Colon (tissue), 2 donors: Measurements from ENCODE around the gene CHD2.
"Not testable (repeated sequence)": the region's sequence is repeated elsewhere in the genome, so short reads cannot be mapped to it uniquely, and the experiment has no call there.

Source experiments
- FAIRE-seq: peaks from 2 replicates; lab custom pipeline; 2012; peaks lifted over from hg19 to GRCh38; lab: Jason Lieb, UNC
- donor health status: control.
- donor health status: control.

The CHD2 gene

GRCh38 chr15:93035953-93036810, 136.1 kb downstream of the CHD2 start:
- FAIRE-seq, result no peak

GRCh38 chr15:93036951-93037819, 137.1 kb downstream of the CHD2 start:
- no peak for FAIRE-seq

GRCh38 chr15:93037820-93038705, 137.9 kb downstream of the CHD2 start:
- no peak for FAIRE-seq

- FAIRE-seq, result not testable (repeated sequence)
These were observed 139.6 kb downstream of the CHD2 start for GRCh38 chr15:93039562-93040287.

GRCh38 chr15:93040288-93041158, 140.4 kb downstream of the CHD2 start:
- no peak for FAIRE-seq

- FAIRE-seq, result no peak
These were observed 141.0 kb downstream of the CHD2 start for GRCh38 chr15:93041159-93041547.

DNA sequence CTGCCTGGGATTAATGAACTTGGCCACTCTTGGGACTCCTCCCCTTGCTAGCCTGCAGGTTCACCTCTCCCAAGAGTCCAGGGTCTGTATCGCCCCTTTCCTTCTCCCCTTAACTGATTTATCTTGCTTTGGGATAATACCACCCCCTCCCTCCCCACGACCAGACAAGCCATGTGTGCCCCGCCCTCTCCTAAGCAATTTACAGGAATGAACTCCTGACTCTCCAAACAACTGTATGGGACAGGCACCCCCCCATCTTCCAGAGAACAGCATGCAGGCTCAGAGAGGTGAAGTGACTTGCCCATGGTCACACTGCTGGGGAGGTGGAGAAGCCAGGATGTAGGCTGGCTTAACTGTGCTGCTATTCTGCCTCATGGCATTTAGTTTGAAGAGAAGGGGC, 142.1 kb downstream of the CHD2 start:
- FAIRE-seq, result no peak

- FAIRE-seq, result no peak
These were observed 142.7 kb downstream of the CHD2 start for GRCh38 chr15:93042691-93043378.

DNA sequence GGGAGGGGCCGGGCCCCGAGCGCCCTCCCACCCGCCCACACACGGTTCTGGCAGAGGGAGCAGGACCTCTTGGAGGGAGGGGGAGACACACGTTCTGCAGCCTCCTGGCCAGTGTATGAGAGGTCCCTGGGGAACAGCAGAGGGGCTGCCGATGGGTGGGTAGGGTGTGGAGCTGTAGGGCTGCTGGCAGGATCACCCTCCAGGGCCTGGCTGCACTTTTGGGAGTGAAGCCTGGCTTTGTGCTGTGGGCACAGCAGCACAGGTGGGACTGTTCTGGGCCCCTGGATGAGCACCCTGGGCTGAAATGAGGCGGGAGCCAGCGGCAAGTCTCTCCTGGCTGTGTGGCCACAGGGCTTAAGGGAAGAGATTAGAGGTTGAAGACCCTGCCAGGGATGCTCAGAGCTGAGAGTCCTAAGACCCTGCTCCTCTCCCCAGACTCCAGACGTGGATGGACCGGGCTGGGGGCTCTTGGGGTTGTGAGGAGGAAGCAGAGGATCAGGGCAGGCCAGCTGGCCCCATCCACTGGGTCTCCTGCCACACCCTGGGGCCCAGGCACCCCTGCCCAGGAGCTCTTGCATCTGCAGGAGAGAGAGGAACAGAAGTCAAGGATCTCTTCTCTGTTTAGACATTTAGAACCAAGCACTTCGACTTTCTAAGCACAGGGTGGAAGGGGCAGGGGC, 143.6 kb downstream of the CHD2 start:
- FAIRE-seq, result no peak

GRCh38 chr15:93044301-93045190, 144.4 kb downstream of the CHD2 start:
- no peak for FAIRE-seq

DNA sequence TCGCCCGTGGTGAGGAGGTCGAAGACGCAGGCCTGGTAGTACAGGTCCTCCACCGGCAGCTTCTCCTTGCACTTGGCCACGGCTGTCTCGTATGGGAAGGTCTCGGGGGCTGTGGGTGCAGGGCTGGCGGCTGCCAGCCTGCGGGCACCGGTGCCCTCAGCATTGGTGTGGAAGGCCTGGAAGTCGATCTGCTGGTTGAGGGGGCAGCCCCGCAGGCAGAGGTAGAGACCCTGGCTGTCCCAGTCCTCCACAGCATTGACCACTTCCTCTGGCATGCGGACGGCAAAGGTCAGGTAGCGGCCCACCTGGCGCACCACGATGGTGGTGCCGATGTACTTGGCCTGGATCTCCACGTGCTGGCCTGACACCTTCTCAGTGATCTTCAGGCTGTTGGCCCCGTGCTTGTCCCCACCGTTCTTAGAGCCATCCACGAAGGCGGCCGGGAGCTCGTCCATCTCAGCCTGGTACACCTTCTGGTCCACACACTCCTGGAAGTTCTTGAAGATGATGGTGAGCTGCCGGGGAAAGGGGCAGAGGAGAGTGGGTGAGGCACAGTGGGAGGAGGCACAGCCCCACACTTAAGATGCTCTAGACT, 145.2 kb downstream of the CHD2 start:
- FAIRE-seq, result no peak

GRCh38 chr15:93046120-93046519, 146.0 kb downstream of the CHD2 start:
- no peak for FAIRE-seq

GRCh38 chr15:93046721-93047120, 146.6 kb downstream of the CHD2 start:
- no peak for FAIRE-seq

DNA sequence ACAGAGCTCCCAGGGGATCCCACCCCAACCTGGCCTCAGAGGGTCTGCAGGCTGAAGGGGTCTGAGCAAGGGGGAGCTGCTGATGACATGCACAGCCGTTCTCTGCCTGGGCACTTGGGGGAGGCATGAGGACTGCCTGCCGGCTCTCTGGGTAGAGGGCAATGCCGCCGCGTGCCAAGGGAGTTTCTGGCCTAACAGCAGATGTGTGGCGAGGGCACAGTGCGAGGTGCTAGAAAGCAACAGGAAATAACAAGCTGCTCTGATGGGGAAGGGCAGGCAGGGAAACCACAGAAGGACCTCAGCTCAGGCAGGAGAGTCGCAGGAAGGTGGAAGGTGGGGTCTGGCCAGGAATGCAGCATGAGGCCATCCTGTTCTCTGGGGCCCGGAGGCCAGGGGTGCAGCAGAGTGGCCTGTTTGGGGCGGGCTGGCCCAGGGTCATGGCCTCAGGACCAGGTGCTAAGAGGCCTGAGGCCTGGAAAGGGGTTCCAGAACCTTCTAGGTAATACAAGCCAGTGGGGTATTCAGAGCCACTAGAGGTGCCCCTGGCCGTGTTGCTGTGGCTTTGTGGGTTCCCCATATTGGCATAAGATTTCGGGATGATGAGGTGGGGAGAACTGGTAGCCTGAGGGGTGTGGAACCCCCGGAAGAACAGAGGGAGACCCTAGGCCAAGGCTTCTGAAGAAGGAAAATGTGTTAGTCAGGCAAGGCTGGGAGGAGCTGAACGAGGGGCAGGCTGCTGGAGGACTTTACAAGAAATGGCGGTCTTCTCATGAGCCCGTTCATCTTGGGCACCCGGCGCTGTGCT, 147.7 kb downstream of the CHD2 start:
- no peak for FAIRE-seq

DNA sequence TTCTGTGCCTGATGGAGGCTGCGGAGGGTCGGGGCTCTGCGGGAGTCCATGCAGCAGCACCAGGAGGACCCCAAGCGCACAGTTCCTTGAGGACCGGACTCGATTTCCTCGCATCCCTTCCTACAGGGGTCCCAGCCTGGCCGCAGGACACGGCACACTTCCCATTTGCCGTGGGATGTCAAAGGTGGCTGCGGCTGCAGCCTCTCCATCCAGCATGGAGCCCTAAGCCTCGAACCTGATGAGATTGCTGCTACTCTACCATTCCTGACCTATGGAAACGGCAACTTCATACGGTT, 148.2 kb downstream of the CHD2 start:
- no peak for FAIRE-seq

DNA sequence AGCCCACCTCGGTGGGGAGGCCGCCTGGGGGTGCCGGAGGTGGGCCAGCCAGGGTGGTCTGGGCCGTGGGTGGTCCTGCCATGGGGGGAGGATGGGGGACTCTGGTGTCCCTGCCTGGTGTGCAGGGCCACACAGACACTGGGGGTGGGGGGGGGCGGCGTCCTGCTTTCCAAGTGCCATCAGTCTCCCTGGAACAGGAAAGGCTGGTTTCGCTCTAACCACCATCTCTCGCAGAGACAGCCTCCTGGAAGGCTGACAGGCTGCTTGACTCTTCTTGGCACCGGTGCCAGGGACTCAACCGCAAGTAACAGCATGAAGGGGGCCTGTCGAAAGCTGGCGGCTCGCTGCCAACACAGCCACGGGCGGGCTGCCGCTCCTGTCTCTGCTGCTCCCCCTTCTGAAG, 148.6 kb downstream of the CHD2 start:
- FAIRE-seq, result no peak

- no peak for FAIRE-seq
These were observed 149.1 kb downstream of the CHD2 start for GRCh38 chr15:93049233-93049632.
